GM19099 (cell line): ENCODE results near the gene ZNF592.

Experiments
- POLR2A ChIP-seq: IDR thresholded peaks from 3 replicates; pipeline ENCODE4 v1.6.1; 2011; ENCODE audit warnings: low read depth; ENCODE audit not compliant: insufficient read length; ENCODE audit errors: extremely low read depth

ZNF592 gene

DNA sequence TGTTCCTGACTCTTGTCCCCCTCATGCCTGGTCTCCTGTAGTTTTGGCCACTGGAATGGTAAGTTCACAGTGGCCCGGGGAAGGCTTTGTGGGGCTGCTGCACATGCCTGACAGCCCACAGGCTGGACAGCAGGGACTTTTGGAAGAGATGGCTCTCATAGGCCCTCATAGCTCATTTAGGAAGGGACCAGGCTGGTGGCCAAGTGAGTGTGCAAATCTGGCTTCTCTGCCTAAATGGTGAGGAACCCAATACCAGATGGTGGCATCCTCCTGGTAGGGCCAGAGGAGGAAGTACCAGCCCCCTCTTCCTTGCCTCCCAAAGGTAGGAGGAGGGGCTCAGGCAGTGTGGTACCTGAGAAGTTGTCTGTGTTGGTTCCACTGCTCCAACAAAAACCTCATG lies 94.4 kb downstream of the ZNF592 start:
- no peak for TF ChIP-seq POLR2A

DNA sequence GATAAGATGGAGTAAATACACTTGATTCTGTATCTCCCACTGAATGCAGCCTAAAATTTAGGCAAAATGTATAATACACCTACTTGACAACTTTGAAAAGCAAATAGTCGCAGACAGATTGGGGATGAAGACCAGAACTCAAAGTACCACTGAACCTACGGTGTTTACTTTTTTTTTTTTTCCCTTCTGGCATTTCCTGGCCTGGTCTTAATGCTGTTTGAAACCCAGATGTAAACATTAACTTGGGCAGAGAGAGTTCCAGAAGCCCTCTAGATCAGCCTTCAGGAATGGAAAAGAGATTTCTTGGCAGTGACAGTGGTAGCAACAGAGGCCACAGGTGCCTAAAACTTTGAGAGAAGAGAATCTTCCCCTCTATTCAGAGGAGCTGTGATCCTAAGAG lies 96.6 kb downstream of the ZNF592 start:
- TF ChIP-seq POLR2A, result no peak

- TF ChIP-seq POLR2A, result no peak
Measured at GRCh38 chr15:84846269-84846668, 97.9 kb downstream of the ZNF592 start.

- TF ChIP-seq POLR2A, result no peak
Measured at GRCh38 chr15:84847382-84847781, 99.0 kb downstream of the ZNF592 start.

DNA sequence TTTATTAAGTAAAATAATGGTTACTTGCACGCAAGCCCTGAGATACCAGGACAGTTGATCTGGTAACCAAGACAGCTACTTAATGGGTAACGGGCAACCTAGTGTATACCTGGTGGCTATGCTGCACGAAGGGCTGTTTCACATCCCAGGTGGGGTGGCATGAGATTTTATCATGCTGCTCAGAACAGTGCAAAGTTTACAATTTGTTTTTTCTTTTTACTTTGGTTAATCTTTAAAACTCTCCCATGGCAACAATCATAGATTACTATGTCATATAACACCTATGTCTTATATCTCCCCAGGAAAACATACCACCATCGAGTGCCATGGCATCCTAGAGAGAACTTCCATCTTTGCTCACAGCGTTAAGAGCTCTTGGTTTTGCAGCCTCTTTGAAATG lies 103.8 kb downstream of the ZNF592 start:
- no peak for TF ChIP-seq POLR2A

DNA sequence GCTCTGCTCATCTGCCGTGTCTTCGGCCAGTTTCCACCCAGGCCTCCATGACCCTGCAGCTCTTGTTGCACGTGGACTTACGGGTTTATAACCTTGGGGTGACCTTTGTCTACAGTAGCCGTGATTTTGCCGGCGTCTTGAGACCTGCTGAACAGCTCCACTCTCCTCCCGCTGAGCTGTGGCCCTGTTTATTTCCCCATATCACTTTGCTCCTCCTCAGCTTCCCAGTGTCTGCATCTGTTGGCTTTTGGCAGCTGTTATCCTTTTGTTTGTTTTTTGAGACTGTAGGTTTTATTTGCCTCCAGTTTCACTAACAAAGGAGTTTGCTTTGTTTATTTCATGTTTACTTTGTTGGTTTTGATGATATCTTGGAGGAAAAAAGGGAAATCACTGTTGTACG lies 106.7 kb downstream of the ZNF592 start:
- no peak for TF ChIP-seq POLR2A

DNA sequence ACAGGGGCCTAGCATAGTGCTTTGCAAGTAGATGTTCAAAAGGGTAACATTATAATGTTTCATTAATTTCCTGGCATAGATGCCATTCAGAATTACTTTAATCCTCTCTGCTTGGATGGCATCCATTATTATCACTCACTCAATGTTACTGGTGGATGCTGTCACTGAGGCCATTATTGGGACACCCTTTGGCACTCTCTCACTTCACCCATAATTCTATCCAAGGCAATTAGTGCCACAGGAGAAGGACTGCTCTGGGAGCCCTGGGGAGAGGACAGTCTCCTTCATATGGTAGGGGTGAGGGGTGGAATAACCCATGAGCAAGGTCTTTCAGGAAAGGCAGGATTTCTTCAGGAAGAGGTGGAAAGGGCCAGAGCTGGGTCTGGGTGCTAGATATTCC lies 107.4 kb downstream of the ZNF592 start:
- TF ChIP-seq POLR2A, result no peak
